NCI-H524 (cell line): ENCODE results near the gene CATSPERD.

Source experiments
- DNase-seq, 2 experiments: peaks; one replicate each; lab custom pipeline; 2025; lab: John Stamatoyannopoulos, UW

The CATSPERD gene

GRCh38 chr19:5806133-5806489, 85.7 kb downstream of the CATSPERD start:
- no peak for DNase-seq

GRCh38 chr19:5806905-5807304, 86.5 kb downstream of the CATSPERD start:
- no peak for DNase-seq

GRCh38 chr19:5808120-5808816, 87.8 kb downstream of the CATSPERD start:
- DNase-seq, result no peak

GRCh38 chr19:5809053-5809452, 88.6 kb downstream of the CATSPERD start:
- DNase-seq, result no peak

- DNase-seq, result no peak
Observed at GRCh38 chr19:5809469-5809868, 89.0 kb downstream of the CATSPERD start.

- DNase-seq, result no peak
Observed at GRCh38 chr19:5811117-5811516, 90.7 kb downstream of the CATSPERD start.

GRCh38 chr19:5814123-5814851, 93.8 kb downstream of the CATSPERD start:
- no peak for DNase-seq

GRCh38 chr19:5814852-5815246, 94.4 kb downstream of the CATSPERD start:
- DNase-seq, result peak in 1 of 2 experiments; percentile 37

- no peak for DNase-seq
Observed at GRCh38 chr19:5817218-5817617, 96.8 kb downstream of the CATSPERD start.

- no peak for DNase-seq
Observed at GRCh38 chr19:5818594-5818993, 98.2 kb downstream of the CATSPERD start.

- DNase-seq, result no peak
Observed at GRCh38 chr19:5820785-5821184, 100.3 kb downstream of the CATSPERD start.

GRCh38 chr19:5821521-5822180, 101.2 kb downstream of the CATSPERD start:
- DNase-seq, result no peak

GRCh38 chr19:5822181-5822844, 101.9 kb downstream of the CATSPERD start:
- DNase-seq, result no peak

- peak; percentile 51 to 53 for DNase-seq
Observed at GRCh38 chr19:5823579-5824281, 103.3 kb downstream of the CATSPERD start.

- peak in 1 of 2 experiments; percentile 70 for DNase-seq
Observed at GRCh38 chr19:5824751-5825150, 104.3 kb downstream of the CATSPERD start.

- no peak for DNase-seq
Observed at GRCh38 chr19:5825178-5825577, 104.7 kb downstream of the CATSPERD start.

- peak; percentile 86 to 90 for DNase-seq
Observed at GRCh38 chr19:5826531-5827341, 106.3 kb downstream of the CATSPERD start.

- no peak for DNase-seq
Observed at GRCh38 chr19:5827342-5827890, 107.0 kb downstream of the CATSPERD start.

- DNase-seq, result peak; percentile 90 to 98
Observed at GRCh38 chr19:5827891-5828660, 107.6 kb downstream of the CATSPERD start.
